Measurements from ENCODE around the gene ZMAT2.
A peak's percentile ranks its signal among the peaks of the same experiment; 100 is the strongest.
"Not testable (repeated sequence)": the region's sequence is repeated elsewhere in the genome, so short reads cannot be mapped to it uniquely, and the experiment has no call there.

ZMAT2 gene

GRCh38 chr5:140707812-140708211, 7.6 kb downstream of the ZMAT2 start:
- DNase-seq (ENCODE audit: extremely low spot score, insufficient read length, low read depth) = no peak
- no peak for FAIRE-seq

- DNase-seq (ENCODE audit: extremely low spot score, insufficient read length, low read depth); FAIRE-seq: not testable (repeated sequence)
Measured at GRCh38 chr5:140708787-140709186, 8.5 kb downstream of the ZMAT2 start.

GRCh38 chr5:140710899-140711552, 10.8 kb downstream of the ZMAT2 start:
- DNase-seq (ENCODE audit: extremely low spot score, insufficient read length, low read depth) (peak; percentile 63), FAIRE-seq (peak; percentile 91)

GRCh38 chr5:140711794-140712193, 11.5 kb downstream of the ZMAT2 start:
- no peak for FAIRE-seq
- DNase-seq (ENCODE audit: extremely low spot score, insufficient read length, low read depth) = no peak

- DNase-seq (ENCODE audit: extremely low spot score, insufficient read length, low read depth) = no peak
- no peak for FAIRE-seq
Measured at GRCh38 chr5:140713562-140714094, 13.4 kb downstream of the ZMAT2 start.

GRCh38 chr5:140716238-140716637, 16.0 kb downstream of the ZMAT2 start:
- not testable (repeated sequence) for FAIRE-seq; DNase-seq (ENCODE audit: extremely low spot score, insufficient read length, low read depth)

GRCh38 chr5:140718266-140718592, 18.0 kb downstream of the ZMAT2 start:
- DNase-seq (ENCODE audit: extremely low spot score, insufficient read length, low read depth) (no peak), FAIRE-seq (no peak)

GRCh38 chr5:140720738-140721137, 20.5 kb downstream of the ZMAT2 start:
- FAIRE-seq; DNase-seq (ENCODE audit: extremely low spot score, insufficient read length, low read depth): not testable (repeated sequence)

GRCh38 chr5:140721395-140721794, 21.1 kb downstream of the ZMAT2 start:
- DNase-seq (ENCODE audit: extremely low spot score, insufficient read length, low read depth); FAIRE-seq: not testable (repeated sequence)

- DNase-seq (ENCODE audit: extremely low spot score, insufficient read length, low read depth) = peak; percentile 15
- FAIRE-seq = peak; percentile 88
Measured at GRCh38 chr5:140725799-140726471, 25.7 kb downstream of the ZMAT2 start.

GRCh38 chr5:140733098-140733497, 32.9 kb downstream of the ZMAT2 start:
- FAIRE-seq (no peak), DNase-seq (ENCODE audit: extremely low spot score, insufficient read length, low read depth) (no peak)

- DNase-seq (ENCODE audit: extremely low spot score, insufficient read length, low read depth) (no peak), FAIRE-seq (no peak)
Measured at GRCh38 chr5:140734354-140734753, 34.1 kb downstream of the ZMAT2 start.

- DNase-seq (ENCODE audit: extremely low spot score, insufficient read length, low read depth) (no peak), FAIRE-seq (no peak)
Measured at GRCh38 chr5:140737486-140737885, 37.2 kb downstream of the ZMAT2 start.

- DNase-seq (ENCODE audit: extremely low spot score, insufficient read length, low read depth) (no peak), FAIRE-seq (no peak)
Measured at GRCh38 chr5:140741967-140742366, 41.7 kb downstream of the ZMAT2 start.

- DNase-seq (ENCODE audit: extremely low spot score, insufficient read length, low read depth) (no peak), FAIRE-seq (no peak)
Measured at GRCh38 chr5:140753561-140753960, 53.3 kb downstream of the ZMAT2 start.
